Neuron (in vitro differentiated cells): ENCODE results near the gene PLA2G6.
"Not testable (repeated sequence)": the region's sequence is repeated elsewhere in the genome, so short reads cannot be mapped to it uniquely, and the experiment has no call there.

ENCODE experiments used
- H2AFZ ChIP-seq: one replicate; pipeline ENCODE4 v1.6.1; 2013; ENCODE audit warnings: low read depth, mild to moderate bottlenecking, inconsistent platforms, low read length, moderate library complexity
- H3K27me3 ChIP-seq: one replicate; pipeline ENCODE4 v1.6.1; 2013; ENCODE audit warnings: low read length; ENCODE audit not compliant: insufficient read depth
- H3K36me3 ChIP-seq: one replicate; pipeline ENCODE4 v1.6.1; 2013; ENCODE audit warnings: low read length; ENCODE audit not compliant: insufficient read depth
- H3K4me1 ChIP-seq: one replicate; pipeline ENCODE4 v1.6.1; 2013; ENCODE audit warnings: low read length; ENCODE audit not compliant: insufficient read depth
- H3K4me3 ChIP-seq: 2 replicates; pipeline ENCODE4 v1.5.1; 2013; ENCODE audit warnings: mild to moderate bottlenecking, low read length, moderate library complexity
- H3K9me3 ChIP-seq: one replicate; pipeline ENCODE4 v1.6.1; 2013; ENCODE audit warnings: low read length

The PLA2G6 gene

DNA sequence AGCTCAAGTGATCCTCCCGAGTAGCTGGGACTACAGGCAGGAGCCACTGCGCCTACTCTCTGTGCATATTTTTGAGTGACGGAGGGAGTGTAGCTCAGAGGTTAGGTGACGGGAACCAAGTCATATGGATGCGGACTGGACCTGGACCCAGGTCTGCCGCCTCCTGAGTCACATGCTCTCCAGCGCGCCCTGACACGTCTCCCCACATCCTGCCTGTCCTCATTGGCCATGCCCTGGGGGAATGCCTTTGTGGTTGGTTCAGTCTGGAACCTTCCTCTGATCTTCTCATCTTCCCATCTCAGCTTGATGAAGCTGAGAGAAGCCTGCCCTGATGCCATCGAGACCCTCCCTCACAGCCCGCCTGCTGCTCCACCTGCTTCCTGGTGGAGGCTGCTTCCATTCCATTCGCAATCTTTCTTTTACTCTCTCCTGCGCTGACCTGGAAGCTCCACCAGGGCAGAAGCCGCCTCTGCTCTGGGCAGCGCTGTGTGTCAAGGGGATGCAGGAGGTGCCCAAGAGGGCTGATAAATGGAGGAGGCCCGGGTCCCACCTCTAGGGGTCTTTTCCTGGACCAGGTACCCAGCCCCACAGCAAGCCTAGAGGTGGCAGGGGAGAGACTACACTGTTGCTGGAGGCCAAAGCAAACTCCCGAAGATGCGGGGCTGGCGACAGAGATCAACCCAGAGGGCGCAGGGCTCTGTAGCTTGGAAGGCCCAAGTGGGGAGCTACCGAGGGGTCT lies 57.2 kb downstream of the PLA2G6 start:
- Histone ChIP-seq H3K4me3 (no peak overlapping the region), H3K36me3 (no peaks in the 10 kb centered on the region), H2AFZ (no peak overlapping the region), H3K4me1 (no peaks in the 10 kb centered on the region), H3K27me3 (no peaks in the 10 kb centered on the region), H3K9me3 (no peaks in the 10 kb centered on the region)

DNA sequence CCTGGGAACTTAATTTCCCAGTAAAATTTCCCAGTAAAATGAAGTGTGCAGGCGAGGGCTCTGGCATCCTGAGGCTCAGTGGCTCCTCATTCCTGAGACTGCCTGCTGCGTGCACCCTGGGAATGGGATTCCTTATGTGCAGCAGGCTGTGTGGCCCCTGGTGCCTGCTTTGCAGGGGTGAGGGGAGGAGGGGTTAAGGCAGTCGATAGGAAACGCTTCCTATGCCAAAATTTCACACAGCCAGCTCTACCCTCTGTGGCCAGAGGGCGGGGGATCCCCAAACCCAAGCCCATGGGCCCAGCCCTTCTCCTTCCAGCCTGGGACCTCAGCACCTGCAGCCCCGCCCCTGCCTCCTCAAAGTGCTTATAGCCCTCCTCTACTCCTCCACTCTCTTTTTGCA lies 59.0 kb downstream of the PLA2G6 start:
- Histone ChIP-seq H3K27me3 (no peaks in the 10 kb centered on the region), H3K36me3 (no peaks in the 10 kb centered on the region), H3K4me3 (no peak overlapping the region), H3K4me1 (no peaks in the 10 kb centered on the region), H2AFZ (no peak overlapping the region), H3K9me3 (no peaks in the 10 kb centered on the region)

GRCh38 chr22:38120359-38121110 lies 61.1 kb downstream of the PLA2G6 start:
- no peaks in the 10 kb centered on the region for H3K27me3 ChIP-seq
- H3K36me3 ChIP-seq = no peaks in the 10 kb centered on the region
- H2AFZ ChIP-seq = no peak overlapping the region
- H3K4me1 ChIP-seq = no peaks in the 10 kb centered on the region
- H3K9me3 ChIP-seq = no peaks in the 10 kb centered on the region
- no peak overlapping the region for H3K4me3 ChIP-seq

- H2AFZ ChIP-seq = not testable (repeated sequence)
Measured at GRCh38 chr22:38118747-38119146, 62.9 kb downstream of the PLA2G6 start.

GRCh38 chr22:38118182-38118581 lies 63.4 kb downstream of the PLA2G6 start:
- peaks cover 3% of the 10 kb centered on the region for H3K36me3 ChIP-seq
- no peak overlapping the region for H3K4me3 ChIP-seq
- no peak overlapping the region for H2AFZ ChIP-seq
- H3K27me3 ChIP-seq = no peaks in the 10 kb centered on the region
- no peaks in the 10 kb centered on the region for H3K9me3 ChIP-seq
- H3K4me1 ChIP-seq = no peaks in the 10 kb centered on the region

More at GRCh38 chr22:38118747-38119146, 62.9 kb downstream of the PLA2G6 start:
- not testable (repeated sequence) for H3K36me3 ChIP-seq, H3K4me1 ChIP-seq, H3K9me3 ChIP-seq, H3K4me3 ChIP-seq, H3K27me3 ChIP-seq

DNA sequence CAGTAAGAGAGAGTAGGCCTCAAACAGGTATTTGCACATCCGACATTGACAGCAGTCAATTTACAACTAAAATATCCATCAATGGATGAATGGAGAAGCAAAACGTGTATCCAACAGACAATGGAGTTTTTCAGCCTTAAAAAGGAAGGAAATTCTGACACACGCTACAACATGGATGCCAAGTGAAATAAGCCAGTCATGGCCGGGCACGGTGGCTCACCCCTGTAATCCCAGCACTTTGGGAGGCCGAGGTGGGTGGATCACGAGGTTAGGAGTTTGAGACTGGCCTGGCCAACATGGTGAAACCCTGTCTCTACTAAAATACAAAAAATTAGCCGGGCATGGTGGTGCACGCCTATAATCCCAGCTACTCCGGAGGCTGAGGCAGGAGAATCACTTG lies 64.1 kb downstream of the PLA2G6 start:
- H2AFZ ChIP-seq, H3K4me1 ChIP-seq, H3K27me3 ChIP-seq, H3K9me3 ChIP-seq, H3K36me3 ChIP-seq, H3K4me3 ChIP-seq: not testable (repeated sequence)

GRCh38 chr22:38115423-38116205 lies 66.0 kb downstream of the PLA2G6 start:
- Histone ChIP-seq H3K4me1 (no peaks in the 10 kb centered on the region), H2AFZ (no peak overlapping the region), H3K27me3 (no peaks in the 10 kb centered on the region), H3K36me3 (peaks cover 3% of the 10 kb centered on the region), H3K4me3 (no peak overlapping the region), H3K9me3 (no peaks in the 10 kb centered on the region)

DNA sequence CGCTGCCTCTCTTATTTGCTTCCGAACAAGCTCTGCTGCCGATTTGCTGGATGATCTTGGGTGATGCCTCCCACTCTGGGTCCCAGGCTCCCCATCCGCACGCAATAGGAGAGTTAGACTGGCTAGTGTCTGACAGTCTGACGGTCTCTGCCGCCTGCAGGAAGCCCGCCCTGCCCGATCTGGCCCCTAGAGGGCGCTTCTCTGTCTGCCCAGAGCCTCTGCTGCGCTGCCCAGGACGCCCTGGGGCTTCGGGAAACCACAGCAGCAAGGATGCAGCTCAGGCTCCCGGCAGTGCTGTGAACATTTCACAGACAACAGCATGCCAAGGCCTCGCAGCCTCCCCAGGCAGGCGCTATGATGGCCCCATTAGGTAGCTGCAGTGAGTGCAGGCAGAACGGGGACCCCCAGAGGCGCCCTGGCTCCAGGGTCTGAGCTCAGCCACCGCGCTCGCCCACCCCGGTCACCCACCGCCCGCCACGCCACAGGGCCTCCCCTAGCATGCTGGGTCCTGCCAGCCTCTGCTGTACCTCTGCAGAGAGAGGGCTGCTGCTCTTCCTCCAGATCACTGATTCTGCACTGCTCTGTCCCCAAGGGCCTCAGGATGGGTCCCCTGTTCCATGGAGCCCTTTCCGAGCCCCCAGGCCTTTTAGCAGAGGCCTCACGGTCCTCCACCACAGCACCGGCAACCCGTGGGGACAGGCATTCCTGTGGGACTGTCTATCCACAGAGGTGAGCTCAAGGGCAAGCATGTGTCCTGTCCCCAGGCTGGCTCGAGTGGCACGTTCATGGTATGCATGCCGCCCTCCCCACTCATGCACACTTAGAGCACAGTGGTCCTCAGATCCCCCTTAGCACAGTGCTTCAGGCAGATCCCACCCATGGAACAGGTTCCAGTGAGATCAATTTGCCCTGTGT lies 66.9 kb downstream of the PLA2G6 start:
- H3K36me3 ChIP-seq = peaks cover 3% of the 10 kb centered on the region
- no peak overlapping the region for H2AFZ ChIP-seq
- H3K4me3 ChIP-seq = no peak overlapping the region
- H3K9me3 ChIP-seq = no peaks in the 10 kb centered on the region
- H3K27me3 ChIP-seq = no peaks in the 10 kb centered on the region
- H3K4me1 ChIP-seq = no peaks in the 10 kb centered on the region

DNA sequence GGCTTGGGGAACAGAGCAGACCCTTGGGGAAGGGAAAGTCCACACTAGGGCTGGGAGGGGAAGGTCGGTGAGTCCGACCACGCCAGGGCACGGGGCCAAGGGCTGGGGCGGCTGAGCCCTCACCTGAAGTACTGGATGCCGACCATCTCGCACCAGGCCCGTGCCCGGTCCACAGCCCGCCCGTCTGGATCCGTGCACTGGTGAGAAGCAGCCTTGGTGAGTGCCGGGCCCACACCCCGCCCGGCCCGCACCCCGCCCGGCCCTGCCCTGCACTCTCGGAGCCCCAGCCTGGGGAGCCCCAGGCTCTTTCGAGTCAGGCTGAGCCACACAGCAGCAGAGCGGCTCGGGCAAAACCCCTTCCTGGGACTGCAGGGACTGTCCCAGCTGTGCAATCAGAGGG lies 69.2 kb downstream of the PLA2G6 start:
- Histone ChIP-seq H3K4me3 (no peak overlapping the region), H3K4me1 (no peaks in the 10 kb centered on the region), H3K36me3 (peaks cover 3% of the 10 kb centered on the region), H2AFZ (no peak overlapping the region), H3K27me3 (no peaks in the 10 kb centered on the region), H3K9me3 (no peaks in the 10 kb centered on the region)

GRCh38 chr22:38111925-38112355 lies 69.7 kb downstream of the PLA2G6 start:
- H3K4me3 ChIP-seq = no peak overlapping the region
- no peaks in the 10 kb centered on the region for H3K4me1 ChIP-seq
- no peak overlapping the region for H2AFZ ChIP-seq
- H3K36me3 ChIP-seq = peaks cover 3% of the 10 kb centered on the region
- no peaks in the 10 kb centered on the region for H3K27me3 ChIP-seq
- no peaks in the 10 kb centered on the region for H3K9me3 ChIP-seq

GRCh38 chr22:38110863-38111852 lies 70.5 kb downstream of the PLA2G6 start:
- H3K27me3 ChIP-seq = no peaks in the 10 kb centered on the region
- peaks cover 3% of the 10 kb centered on the region for H3K36me3 ChIP-seq
- no peaks in the 10 kb centered on the region for H3K4me1 ChIP-seq
- H3K4me3 ChIP-seq = no peak overlapping the region
- no peaks in the 10 kb centered on the region for H3K9me3 ChIP-seq
- H2AFZ ChIP-seq = no peak overlapping the region
